Neural crest cell (in vitro differentiated cells): ENCODE results near the gene RHOJ. TPM values are rescaled to one million over a fixed set of nuclear protein-coding genes. Genes with fewer than 3 reads are reported as not detected.
"Not testable (repeated sequence)": the region's sequence is repeated elsewhere in the genome, so short reads cannot be mapped to it uniquely, and the experiment has no call there.

ENCODE experiments used
- DNase-seq: peaks from one replicate; pipeline ENCODE4 v3.0.0; 2021; ENCODE audit warnings: low read depth, mixed read lengths, low spot score
- H3K27ac Mint-ChIP-seq: one replicate; pipeline ENCODE4 v1.8.0; 2021; ENCODE audit warnings: mild to moderate bottlenecking, mixed read lengths; ENCODE audit not compliant: unreplicated experiment
- H3K27me3 Mint-ChIP-seq: 2 replicates; pipeline ENCODE4 v1.8.0; 2021; ENCODE audit warnings: low read depth, mild to moderate bottlenecking, mixed read lengths
- H3K36me3 Mint-ChIP-seq: 2 replicates; pipeline ENCODE4 v1.8.0; 2021; ENCODE audit warnings: low read depth, mild to moderate bottlenecking, mixed read lengths
- H3K4me1 Mint-ChIP-seq: 2 replicates; pipeline ENCODE4 v1.8.0; 2021; ENCODE audit warnings: mixed read lengths
- H3K4me3 Mint-ChIP-seq: one replicate; pipeline ENCODE4 v1.8.0; 2021; ENCODE audit warnings: mild to moderate bottlenecking, mixed read lengths
- H3K9me3 Mint-ChIP-seq: 2 replicates; pipeline ENCODE4 v1.8.0; 2021; ENCODE audit warnings: mixed read lengths
- total RNA-seq: library from RNA; stranded (reverse); gene quantifications from 2 replicates; pipeline ENCODE4 v1.2.1, GENCODE V29; 2021
- TF ChIP-seq, protein P1 (sequence below): fragments of 200-600 bp; sonication (generic); conservative IDR thresholded peaks from 2 replicates; pipeline ENCODE4 v1.5.0; 2021; ENCODE audit warnings: antibody characterized with exemption, mild to moderate bottlenecking

The RHOJ gene
- total RNA-seq, 1 donor from 2014 or later = 34.6 TPM

DNA sequence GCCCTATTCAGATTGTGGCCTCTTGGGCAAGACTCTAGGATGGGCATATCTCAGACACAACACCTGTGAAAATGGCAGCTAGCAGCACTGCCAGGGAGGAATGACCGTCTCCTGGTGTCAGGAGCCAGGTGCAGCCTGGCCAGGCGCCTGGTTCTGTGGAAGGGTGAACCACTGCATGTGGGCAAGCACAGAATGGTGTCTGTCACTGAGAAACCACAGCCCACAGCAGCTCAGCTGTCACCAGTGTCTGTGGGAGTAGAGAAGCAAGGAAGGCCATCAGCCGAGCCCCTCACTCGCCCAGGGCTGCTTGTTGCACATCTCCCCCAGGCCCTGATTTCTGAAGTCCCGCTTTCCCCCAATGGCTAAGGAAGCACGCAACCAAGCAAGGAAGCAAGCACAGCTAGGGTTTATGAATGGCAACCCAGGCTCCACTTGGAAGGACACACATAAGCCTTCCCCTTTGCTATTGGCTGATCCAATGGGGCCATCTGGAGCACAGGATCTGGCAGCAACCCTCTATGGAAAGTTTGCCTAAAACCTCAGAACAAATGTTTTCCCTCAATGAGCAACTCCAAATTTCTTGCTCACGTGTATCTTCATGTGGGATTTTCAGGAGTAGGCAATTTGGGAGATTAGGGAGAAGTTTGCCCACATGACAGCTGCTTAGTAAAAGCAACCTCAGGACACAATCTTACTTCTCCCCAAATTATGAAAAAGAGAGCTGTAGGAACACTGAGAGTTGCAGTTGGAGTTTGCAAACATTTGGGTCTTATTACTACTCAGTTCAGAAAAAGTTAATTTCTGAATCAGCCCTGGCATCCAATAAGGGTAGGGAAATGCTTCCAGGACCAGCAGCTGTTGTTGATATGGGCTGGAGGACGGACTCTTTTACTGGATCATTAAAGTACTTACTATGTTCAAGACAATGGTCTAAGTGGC, 69.7 kb downstream of the RHOJ start:
- Mint-ChIP-seq H3K4me1 (no peaks in the 10 kb centered on the region), H3K4me3 (no peak overlapping the region), H3K27ac (no peak overlapping the region), H3K36me3 (peaks cover 7% of the 10 kb centered on the region), H3K27me3 (no peaks in the 10 kb centered on the region), H3K9me3 (no peaks in the 10 kb centered on the region)
- no peak for DNase-seq
- TF ChIP-seq, protein P1, sequence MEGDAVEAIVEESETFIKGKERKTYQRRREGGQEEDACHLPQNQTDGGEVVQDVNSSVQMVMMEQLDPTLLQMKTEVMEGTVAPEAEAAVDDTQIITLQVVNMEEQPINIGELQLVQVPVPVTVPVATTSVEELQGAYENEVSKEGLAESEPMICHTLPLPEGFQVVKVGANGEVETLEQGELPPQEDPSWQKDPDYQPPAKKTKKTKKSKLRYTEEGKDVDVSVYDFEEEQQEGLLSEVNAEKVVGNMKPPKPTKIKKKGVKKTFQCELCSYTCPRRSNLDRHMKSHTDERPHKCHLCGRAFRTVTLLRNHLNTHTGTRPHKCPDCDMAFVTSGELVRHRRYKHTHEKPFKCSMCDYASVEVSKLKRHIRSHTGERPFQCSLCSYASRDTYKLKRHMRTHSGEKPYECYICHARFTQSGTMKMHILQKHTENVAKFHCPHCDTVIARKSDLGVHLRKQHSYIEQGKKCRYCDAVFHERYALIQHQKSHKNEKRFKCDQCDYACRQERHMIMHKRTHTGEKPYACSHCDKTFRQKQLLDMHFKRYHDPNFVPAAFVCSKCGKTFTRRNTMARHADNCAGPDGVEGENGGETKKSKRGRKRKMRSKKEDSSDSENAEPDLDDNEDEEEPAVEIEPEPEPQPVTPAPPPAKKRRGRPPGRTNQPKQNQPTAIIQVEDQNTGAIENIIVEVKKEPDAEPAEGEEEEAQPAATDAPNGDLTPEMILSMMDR = no peak

DNA sequence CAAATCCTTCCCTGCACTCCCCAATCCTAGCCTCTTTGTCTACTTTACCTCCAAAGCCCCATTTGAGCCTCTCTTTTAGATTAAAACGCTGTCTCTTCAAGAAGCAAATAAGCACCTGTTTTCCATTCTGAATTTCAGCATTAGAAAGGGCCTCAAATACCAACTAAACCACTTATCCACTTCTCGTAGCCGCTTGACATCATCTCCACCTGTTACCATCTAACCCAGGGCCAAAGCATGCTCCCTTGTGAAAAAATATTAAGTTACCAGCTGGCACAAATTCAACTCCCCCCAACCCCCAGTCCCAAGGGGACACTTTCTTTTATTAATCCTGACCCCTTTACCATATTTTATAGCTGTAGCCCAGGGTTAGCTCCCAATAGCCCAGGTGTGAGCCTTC, 71.4 kb downstream of the RHOJ start:
- Mint-ChIP-seq H3K4me1 (no peaks in the 10 kb centered on the region), H3K27ac (no peak overlapping the region), H3K4me3 (no peak overlapping the region)

DNA sequence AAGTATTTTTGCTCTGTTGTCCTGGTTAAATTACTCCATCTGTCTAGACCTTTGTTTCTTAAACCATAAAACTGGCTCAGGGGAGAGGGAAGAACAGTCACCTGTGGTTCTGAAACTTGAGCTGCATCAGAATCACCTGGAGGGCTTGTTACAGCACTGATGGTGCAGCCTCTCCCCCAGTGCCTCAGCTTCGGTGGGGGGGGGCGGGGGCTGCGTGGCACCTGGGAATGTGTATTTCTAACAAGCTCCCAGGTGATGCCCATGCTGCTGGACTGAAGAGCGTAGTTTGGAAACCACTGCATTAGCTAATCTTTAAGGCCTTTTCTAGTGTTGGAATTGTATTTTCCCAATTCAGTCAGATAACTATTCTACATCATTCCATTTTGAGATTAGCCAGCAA, 71.8 kb downstream of the RHOJ start:
- no peak for DNase-seq
- Mint-ChIP-seq H3K9me3 (no peaks in the 10 kb centered on the region), H3K27me3 (no peaks in the 10 kb centered on the region), H3K36me3 (peaks cover 3% of the 10 kb centered on the region), H3K4me1 (no peaks in the 10 kb centered on the region), H3K4me3 (no peak overlapping the region), H3K27ac (no peak overlapping the region)
- TF ChIP-seq, protein P1 = no peak

More for the DNA sequence above, 71.4 kb downstream of the RHOJ start:
- Mint-ChIP-seq H3K9me3 (no peaks in the 10 kb centered on the region), H3K36me3 (peaks cover 3% of the 10 kb centered on the region), H3K27me3 (no peaks in the 10 kb centered on the region)
- TF ChIP-seq, protein P1 = no peak
- DNase-seq = no peak

DNA sequence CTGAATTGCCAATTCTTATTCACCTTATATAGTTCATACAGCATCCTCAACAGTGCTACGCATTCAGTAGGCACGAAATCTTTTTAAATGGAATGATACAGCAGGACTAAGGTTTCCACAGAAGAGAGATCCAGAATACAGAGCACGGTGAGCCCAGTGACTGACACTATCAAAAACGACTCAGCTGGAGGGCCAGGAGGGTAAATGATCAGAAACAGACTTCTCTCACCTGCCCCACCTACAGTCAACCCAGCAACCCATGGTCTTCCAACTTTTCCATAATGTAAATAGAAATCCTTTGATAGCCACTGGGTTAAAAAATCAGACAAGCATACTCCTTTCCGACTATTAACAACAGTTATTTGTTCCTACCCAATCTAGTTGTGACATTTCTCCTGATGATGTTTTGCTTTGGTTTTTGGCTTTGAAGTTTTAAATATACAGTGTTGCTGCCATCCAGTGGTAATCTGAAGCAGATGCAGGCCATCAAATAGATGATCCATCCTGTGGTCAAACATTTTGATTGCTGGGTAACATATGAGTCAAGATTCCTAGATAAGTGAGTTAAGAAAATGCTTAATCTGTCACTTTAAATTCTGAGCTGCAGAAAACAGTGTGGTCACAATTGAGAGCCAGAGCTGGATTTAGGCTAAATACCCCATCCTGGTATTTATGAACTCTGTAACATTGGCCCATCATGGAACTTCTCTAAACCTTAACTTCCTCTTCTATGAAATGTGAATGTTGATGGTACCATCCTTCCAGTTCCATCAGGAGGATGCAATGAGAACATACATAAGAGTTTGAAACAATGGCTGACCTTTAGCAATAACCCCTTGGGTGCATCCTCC, 72.5 kb downstream of the RHOJ start:
- H3K4me3 Mint-ChIP-seq = no peak overlapping the region
- no peaks in the 10 kb centered on the region for H3K27me3 Mint-ChIP-seq
- no peak for DNase-seq
- H3K9me3 Mint-ChIP-seq = no peaks in the 10 kb centered on the region
- TF ChIP-seq, protein P1 = peak; percentile 99
- no peak overlapping the region for H3K27ac Mint-ChIP-seq
- peaks cover 3% of the 10 kb centered on the region for H3K36me3 Mint-ChIP-seq
- H3K4me1 Mint-ChIP-seq = no peaks in the 10 kb centered on the region

DNA sequence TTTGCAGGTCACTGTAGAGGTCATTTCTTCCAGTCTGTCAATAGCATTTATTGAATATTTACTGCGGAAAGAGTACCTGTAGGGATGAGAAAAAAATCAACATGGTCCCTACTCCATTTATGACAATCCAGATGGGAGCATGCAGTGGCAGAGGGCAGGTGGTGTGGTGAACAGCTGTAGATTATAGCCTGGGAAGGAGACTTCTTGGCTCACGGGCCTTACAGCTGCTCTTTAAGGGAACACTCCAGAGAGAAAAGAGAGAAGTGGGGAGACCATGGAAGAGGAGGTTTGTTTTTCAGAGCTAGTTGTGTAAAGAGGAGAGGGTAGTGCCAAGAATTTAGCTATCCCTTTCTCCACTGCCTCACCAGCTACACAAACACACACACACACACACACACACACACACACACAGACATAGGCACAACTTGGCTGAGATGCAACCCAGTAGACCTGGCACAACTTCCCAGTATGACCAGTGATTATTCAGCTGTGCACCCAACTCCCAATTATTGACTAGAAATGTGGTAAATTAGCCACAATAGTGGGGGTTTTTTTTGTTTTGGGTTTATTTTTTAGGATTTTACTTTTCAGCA, 73.4 kb downstream of the RHOJ start:
- no peak overlapping the region for H3K4me3 Mint-ChIP-seq
- TF ChIP-seq, protein P1 = no peak
- no peaks in the 10 kb centered on the region for H3K27me3 Mint-ChIP-seq
- H3K4me1 Mint-ChIP-seq = no peaks in the 10 kb centered on the region
- no peaks in the 10 kb centered on the region for H3K36me3 Mint-ChIP-seq
- no peak for DNase-seq
- H3K27ac Mint-ChIP-seq = no peak overlapping the region
- H3K9me3 Mint-ChIP-seq = no peaks in the 10 kb centered on the region

DNA sequence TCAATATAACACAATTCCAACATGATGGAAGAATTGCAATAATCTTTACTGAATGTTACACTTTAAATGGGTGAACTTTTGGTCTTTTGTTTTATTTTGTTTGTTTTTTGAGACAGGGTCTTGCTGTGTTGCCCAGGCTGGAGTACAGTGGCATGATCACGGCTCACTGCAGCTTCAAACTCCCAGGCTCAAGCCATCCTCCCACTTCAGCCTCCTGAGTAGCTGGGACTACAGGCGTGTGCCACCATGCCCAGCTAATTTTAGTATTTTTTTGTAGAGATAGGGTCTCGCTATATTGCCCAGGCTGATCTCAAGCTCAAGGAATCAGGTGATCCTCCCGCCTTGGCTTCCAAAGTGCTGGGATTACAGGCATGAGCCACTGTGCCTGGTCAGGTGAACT, 75.7 kb downstream of the RHOJ start:
- H3K4me3 Mint-ChIP-seq, H3K27me3 Mint-ChIP-seq, H3K4me1 Mint-ChIP-seq, H3K9me3 Mint-ChIP-seq, H3K36me3 Mint-ChIP-seq, H3K27ac Mint-ChIP-seq, DNase-seq: not testable (repeated sequence)
